NCI-H69 (cell line): ENCODE results near the gene SLC35F6.
A peak's percentile ranks its signal among the peaks of the same experiment; 100 is the strongest.
"Not testable (repeated sequence)": the region's sequence is repeated elsewhere in the genome, so short reads cannot be mapped to it uniquely, and the experiment has no call there.

Source experiments
- DNase-seq: peaks from one replicate; lab custom pipeline; 2025; lab: John Stamatoyannopoulos, UW

SLC35F6 gene

DNA sequence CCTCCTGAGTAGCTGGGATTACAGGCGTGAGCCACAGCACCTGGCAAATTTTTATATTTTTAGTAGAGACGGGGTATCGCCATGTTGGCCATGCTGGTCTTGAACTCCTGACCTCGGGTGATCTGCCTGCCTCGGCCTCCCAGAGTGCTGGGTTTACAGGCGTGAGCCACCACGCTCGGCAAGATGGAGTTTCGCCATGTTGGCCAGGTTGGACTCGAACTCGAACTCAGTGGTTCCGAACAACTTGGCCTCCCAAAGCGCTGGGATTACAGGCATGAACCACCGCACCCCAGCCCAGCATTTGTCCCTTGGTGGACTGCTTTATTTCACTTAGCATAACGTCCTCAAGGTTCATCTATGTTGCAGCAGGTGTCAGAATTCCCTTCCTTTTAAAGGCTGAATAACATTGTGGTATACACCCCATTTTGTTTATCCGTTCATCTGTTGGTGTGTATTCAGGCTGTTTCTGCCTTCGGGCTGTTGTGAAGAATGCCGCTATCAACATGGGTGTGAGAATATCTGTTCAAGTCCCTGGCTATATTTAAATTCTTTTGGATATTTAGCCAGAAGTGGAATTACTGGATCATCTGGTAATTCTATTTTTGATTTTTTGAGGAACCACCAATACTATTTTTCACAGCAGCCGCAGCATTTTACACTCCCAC, 20.6 kb downstream of the SLC35F6 start:
- no peak for DNase-seq

DNA sequence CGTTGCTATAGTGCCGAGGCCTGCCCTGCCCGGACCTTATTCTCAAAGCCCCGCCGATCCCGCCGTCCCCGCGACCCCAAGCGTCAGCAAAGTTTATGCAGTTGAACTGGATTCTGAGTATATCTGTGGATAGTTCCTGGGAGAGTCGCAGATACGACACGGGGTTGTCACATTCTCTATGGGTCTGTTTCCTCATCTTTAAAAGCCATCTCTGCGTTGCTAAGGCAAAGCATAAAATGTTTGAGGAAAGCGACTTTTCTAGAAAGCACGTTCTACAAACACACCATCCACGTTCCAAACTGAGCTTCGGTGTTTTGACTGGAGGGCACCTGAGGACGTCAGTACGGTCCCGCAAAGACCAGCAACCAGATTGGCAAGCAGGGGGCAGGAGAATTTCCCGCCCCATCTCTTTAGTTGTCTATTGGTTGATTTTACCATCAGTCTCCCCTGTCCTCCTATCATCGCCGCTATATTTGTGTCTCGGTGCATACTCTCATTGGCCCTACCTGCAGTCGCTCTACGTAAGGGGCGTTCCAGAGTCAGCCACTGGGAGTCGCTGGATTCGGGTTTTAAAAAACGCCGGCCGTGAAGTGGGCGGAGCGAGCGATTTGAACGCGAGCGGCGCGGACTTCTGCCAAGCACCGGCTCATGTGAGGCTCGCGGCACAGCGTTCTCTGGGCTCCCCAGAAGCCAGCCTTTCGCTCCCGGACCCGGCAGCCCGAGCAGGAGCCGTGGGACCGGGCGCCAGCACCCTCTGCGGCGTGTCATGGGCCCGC, 21.5 kb downstream of the SLC35F6 start, which contains the start of gene CENPA:
Gene CENPA (plus strand): TSS at position 626 of the 776 bp plus-strand sequence. CDS start 141 bp downstream, at position 767.
- DNase-seq: peak; percentile 98

DNA sequence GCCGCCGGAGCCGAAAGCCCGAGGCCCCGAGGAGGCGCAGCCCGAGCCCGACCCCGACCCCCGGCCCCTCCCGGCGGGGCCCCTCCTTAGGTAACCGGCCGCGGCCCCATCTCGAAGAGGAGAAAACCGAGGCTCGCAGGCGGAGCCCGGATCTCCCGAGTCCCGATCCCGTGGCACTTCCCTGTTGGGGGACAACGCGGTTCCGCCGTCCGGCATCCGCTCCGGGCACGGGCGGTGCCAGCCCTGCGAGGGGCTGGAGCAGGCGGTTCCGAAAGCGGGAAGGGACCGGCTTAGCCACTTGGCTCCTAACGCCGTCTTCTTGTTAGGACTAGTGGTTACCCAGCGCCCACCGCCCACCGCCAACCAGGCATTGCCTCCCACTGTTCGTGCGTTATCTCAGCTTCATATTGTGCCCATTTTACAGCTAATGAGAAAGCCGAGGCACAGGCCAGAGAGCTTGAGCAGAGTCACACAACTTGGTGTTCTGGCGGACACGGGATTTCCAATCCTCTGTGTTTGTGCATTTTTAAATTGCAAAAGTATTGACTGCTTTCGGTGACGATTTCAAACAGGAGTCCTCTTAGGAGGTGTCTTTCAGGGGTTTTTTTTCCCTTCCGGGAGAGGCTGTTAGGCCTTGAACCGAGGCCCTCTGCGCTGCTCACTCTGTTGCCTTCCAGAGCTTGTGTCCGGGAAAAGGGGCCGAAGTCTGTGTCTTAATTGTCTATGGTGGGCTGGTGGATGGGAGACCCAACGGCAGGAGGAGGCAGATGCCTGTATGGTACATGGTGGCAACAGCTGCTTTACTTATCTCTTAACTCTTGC, 22.3 kb downstream of the SLC35F6 start:
- DNase-seq: peak; percentile 60

DNA sequence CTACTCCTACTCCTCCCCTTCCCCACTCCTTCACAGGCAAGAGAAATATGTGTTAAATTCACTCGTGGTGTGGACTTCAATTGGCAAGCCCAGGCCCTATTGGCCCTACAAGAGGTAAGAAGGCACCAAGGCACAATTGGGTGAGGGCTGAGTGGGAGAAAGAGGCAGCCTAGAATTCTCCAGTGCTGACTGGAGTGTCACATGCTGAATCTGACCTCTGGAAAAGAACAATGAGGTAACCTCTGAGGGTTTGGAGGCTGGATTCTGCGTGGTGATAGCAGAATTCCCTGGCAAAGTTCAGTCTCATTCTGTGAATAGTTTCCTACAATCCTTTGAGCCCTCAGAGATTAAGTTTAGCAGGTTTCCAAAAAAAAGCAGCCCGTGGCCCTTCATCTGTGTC, 28.6 kb downstream of the SLC35F6 start:
- no peak for DNase-seq

DNA sequence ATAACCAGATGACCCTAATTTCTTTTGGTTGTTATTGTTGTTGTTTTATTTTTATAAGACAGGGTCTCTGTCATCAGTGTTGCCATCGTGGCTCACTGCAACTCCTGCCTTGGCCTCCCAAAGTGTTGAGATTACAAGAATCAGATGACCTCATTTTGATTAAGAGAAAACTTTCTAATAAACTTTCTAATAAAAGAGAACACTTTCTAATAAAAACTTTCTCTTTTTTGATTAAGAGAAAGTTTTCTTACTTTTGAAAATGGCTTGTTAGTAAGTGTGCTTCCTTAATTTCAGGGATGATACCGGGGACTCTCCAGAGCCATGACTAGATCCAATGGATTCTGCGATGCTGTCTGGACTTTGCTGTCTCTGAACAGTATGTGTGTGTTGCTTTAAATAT, 29.4 kb downstream of the SLC35F6 start:
- DNase-seq: no peak

DNA sequence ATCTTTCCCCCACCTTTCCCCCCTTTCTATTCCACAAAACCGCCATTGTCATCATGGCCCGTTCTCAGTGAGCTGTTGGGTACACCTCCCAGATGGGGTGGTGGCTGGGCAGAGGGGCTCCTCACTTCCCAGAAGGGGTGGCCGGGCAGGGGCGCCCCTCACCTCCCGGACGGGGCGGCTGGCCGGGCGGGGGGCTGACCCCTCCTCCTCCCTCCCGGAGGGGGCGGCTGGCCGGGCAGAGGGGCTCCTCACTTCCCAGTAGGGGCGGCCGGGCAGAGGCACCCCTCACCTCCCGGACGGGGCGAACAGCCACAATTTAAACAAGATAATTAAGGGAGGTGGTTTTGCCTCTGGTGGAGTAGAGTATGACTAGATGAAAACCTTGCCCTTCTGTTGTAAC, 31.1 kb downstream of the SLC35F6 start:
- DNase-seq: not testable (repeated sequence)

DNA sequence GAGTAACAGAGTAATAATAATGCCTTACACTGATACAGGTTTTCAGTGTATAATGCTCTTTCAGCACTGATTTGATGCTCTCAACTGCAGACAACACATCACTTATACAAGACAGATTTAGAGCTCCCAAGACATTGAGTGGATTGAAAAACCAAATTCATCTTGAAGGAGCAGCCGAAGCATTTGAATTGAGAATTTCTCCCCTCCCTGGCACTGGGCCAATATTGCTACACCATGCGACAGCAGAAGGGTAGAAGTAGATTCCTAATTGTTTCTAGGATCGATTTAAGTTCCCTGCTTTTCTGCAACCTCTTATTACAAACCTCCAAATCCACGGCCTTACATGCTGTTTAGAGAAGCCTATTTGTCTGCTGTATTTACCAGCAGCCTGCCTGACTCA, 37.2 kb downstream of the SLC35F6 start:
- no peak for DNase-seq

DNA sequence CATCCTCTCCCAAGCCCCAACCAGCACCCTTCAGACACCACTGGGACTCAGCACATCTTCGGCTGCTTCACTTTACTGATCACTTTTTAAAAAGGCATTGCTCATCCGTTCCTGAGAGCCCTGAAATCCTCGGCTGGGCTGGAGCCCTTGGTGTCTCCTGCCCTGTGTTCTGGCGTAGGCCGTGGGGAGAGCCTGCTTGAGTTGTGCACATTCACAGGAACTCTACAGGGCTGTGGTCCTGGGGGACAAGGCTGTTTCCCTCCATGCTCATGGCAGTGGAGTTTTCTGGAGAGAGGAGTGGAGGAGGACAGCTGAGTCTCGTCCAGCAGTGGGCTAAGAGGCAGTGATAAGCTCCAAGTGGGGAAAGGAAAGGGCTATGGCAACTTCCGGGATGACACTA, 37.7 kb downstream of the SLC35F6 start:
- DNase-seq: no peak

DNA sequence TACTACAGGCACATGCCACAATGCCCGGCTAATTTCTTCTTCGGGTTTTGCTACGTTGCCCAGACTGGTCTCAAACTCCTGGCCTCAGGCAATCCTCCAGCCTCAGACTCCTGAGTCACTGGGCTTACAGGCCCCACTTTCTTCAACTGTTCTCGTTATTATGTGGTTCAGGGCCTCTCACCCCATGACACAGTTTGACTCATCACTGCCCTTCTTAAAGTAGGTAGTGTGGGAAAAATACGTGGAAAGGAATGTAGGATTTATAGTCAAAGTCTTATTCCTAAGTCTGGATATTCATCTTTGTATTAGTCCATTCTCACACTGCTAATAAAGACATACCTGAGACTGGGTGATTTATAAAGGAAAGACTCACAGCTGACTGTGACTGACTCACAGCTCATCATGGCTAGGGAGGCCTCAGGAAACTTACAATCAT, 41.2 kb downstream of the SLC35F6 start:
- no peak for DNase-seq

DNA sequence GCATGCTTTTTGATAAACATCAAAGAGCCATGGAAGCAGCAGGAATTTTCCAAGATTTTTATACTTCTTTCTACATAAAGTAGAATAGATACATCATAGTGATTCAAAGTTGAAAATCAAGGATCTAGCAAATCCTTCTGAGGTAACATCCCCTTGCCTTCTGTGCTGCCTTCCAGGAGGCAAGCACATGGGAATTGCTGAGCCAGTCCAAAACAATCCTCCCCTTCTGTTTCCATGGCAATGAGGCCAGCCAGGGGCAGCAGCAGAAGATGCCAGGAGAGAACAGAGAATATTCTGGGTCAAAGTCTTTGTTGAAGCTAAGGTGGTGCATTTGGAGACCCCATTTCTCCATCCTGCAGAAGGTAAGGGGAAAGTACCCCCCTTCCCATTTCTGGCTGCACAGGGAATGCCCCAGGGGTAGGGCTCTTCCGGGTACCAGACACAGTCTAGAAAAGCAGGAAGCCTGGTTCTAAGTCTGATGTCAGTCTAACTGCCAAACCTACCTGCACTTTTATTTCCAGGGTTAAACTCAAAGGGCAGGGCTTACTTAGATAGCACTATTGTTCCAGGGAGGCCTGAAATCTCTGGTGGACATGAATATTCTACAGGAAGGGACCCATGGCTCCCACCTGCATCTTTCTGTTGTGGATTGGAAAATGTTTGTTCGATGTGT, 43.8 kb downstream of the SLC35F6 start:
- DNase-seq: peak; percentile 19

DNA sequence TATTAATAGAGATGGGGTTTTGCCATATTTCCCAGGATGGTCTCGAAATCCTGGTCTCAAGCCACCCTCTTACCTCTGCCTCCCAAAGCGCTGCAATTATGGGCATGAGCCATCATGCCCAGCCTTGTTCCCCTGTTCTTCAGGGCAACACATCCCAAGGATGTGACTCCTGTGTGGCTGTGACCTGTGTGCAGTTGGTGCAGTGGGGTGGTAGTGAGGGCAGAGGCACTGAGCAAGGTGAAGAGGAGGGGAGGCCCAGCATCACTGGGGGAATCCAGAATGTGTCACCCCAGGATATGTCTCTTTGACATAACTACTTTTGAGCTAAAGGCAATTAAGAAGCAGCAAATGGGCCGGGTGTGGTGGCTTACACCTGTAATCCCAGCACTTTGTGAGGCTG, 45.1 kb downstream of the SLC35F6 start:
- DNase-seq: no peak

DNA sequence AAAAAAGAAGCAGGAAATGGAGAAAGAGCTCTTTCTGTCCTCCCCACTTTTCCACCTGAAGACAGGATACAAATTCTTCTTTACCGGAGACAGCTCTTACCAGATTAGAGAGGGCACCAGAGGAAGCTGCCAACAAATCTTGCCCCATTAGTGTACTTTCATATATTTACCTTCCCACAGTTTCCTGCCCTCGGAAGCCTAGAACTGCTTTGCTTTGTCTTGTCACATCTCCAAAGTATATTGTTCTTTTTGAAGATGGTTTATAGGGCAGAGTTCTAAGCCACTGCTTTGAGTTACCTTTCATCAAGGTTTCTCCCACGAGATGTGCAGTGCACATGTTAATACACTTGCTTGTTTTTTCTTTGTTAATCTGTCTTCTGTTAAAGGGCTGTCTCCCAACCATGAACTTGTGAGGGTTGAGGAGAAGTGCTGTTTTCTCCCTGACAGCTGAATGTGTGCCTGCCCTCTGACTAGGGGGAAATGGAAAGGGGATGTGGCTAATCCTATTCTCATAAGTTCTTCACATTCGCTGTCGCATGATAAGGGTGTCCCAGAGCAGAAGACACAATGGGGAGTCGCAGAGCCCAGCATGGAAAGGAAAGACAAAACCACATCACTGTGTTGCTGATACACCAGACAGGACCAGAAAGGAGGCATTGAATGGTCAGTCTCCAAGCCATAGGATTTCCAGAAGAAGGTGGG, 45.9 kb downstream of the SLC35F6 start:
- no peak for DNase-seq

DNA sequence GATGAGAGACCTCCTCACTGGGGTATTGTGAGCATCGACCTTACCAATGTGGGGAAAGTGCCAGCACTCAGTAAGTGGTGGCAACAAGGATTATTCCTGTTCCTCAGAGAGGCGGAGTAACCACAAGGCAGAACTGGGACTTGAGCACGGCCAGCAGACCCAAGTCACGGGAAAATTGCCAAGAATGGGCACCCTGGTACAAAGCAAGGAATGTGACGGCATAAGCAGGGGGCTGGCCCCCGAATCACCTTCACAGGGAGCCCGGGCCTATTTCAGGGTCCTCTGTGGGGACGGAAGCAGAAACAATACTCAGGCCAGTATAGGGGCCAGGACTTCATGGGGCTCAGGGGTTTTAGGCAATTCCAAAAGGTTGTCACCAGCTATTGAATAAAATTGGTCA, 47.2 kb downstream of the SLC35F6 start:
- no peak for DNase-seq

DNA sequence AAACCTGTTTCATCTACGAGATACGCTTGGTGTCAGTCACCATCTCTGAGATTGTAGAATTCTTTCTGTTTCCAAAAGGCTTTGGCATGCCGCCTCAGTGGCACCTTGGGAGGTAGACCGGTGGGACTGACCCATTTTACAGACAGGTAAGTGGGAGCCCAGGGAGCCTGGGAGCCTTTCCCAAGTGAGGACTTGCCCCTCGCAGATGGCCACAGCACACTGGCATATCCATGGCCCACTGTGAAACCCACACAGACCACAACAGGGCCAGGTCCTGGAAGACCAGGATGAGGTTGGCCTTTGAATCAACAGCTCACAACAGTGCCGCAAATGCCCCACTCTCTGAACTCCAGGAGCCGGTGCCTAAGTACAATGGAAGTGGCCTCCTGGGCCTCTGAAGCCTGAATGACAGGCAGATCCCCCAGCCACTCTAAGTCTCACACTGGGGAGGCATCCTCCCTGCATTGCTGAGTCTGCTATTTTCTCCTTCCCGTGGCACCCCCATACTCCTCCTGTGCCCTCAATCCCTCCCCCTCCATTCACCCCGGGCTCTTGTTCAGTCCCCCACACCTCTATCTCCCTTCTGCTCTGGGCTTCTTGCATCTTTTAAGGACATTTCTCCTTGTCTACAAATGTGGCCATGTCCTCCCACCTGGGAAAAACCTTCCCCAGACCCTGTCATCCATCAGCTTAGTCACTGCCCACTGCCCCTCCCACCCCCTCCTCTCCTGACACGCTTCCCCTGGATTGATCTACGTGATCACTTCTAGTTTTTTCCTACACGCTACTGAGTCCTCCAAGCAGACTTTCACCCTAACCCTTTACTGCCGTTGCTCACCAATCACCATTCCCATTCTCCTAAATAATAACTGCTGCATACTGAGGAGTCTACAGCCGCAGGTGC, 48.0 kb downstream of the SLC35F6 start:
- DNase-seq: no peak

DNA sequence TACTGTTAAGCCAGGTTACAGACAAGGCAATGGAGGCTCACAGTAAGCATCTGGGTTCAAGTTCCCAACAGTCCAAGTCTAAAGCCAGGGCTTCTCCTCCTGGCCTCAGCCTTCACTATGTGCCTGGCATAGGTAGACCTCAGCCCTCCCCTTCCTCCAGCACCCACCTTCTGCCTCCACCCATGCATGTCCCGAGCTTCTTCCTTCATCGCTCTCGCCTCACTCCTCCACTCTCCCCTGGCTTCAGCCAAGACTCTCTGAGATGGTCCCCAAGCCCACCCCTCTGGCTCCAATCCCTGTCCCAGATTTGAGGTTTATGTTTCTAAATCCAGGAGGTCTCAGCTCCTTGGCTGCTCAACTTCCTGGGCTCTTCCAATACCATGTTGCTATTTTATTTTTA, 48.6 kb downstream of the SLC35F6 start:
- no peak for DNase-seq

DNA sequence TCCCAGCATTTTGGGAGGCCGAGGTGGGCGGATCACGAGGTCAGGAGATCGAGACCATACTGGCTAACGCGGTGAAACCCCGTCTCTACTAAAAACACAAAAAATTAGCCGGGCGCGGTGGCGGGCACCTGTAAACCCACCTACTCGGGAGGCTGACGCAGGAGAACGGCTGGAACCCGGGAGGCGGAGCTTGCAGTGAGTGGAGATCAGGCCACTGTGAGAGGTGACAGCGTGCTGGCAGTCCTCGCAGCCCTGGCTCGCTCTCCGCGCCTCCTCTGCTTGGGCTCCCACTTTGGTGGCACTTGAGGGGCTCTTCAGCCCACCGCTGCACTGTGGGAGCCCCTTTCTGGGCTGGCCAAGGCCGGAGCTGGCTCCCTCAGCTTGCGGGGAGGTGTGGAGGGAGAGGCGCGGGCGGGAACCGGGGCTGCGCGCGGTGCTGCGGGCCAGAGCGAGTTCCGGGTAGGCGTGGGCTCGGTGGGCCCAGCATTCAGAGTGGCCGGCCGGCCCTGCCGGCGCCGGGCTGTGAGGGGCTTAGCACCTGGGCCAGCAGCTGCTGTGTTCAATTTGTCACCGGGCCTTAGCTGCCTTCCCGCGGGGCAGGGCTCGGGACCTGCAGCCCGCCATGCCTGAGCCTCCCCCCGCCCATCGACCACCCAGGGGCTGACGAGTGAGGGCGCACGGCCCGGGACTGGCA, 50.1 kb downstream of the SLC35F6 start:
- not testable (repeated sequence) for DNase-seq

DNA sequence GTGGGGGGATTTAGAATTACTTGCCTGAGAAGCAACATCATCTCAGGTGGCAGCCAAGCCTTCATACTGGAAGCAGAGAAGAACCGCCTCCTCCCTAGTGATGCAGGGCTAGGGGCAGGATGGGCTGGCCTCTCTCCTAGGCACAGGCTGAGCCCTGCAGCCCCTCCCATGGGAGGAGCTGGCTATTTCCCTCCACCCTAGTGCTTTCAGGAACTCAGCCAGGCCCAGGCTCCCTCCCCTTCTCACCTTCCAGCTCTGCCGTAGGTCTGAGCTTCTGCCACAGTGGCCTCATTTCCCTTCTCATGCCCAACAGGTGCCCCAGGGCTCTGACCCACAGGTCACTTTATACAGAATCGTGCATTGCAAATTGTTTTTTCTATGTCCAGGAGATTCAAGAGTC, 52.8 kb downstream of the SLC35F6 start:
- peak; percentile 63 for DNase-seq

DNA sequence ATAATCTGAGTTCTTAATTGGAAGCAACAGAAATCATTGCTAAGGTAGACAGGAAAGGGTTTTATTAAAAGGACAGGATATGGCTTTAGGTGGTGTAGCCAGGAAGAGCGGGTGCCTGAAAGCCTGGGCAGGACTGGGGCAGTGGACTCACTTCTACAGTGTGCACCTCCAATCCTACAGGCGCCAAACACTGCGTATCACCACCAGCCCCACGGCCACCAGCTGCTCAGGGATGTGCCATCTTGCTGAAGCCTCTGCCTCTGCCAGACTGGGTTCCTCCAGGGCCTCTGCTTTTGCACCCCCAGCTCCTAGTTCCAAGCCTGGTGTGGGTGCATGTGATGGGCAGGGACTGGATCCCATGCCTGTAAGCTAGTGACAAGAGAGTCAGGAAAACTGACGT, 54.2 kb downstream of the SLC35F6 start:
- no peak for DNase-seq

DNA sequence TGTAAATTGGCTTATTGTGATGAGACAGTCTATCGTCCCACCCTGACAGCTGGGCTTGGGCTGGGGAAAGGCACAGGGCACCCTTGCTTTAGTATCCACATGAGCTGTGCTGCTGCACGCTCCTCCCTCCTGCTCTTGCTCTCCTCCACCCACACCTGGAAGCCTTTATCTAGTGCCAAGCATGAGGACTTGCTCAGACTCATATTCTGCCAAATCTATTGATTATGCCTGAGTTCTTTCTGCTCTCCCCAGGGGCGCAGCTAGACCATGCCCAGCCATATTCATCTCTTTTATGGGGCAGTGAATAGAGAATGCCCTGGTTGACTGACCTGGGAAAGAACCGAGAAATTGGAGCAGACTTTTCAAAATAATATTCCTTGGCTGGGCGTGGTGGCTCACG, 54.9 kb downstream of the SLC35F6 start:
- no peak for DNase-seq

DNA sequence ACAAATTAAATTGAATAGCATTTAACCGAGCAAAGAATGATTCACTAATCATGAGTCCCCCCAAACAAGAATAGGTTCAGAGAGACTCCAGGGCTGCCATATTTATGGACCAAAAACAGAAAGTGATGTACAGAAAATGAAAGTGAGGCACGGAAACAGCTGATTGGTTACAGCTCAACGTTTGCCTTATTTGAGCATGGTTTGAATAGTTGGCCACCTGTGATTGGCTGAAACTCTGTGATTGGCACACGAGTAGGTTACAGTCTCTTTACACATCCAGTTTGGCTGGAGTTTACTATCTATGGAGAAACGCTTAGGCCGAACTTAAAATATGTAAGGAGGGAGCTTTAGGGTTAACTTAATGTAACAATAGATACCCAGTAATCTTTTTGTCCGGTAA, 56.8 kb downstream of the SLC35F6 start:
- DNase-seq: no peak
